ENCODE measurements around the gene TSPOAP1. TPM values are rescaled to one million over a fixed set of nuclear protein-coding genes. Genes with fewer than 3 reads are reported as not detected.

The TSPOAP1 gene
- total and polyA plus RNA-seq, 4 experiments from 2014 or later, result 0.80 to 19.1 (median 15.8) TPM; not detected in 1

DNA sequence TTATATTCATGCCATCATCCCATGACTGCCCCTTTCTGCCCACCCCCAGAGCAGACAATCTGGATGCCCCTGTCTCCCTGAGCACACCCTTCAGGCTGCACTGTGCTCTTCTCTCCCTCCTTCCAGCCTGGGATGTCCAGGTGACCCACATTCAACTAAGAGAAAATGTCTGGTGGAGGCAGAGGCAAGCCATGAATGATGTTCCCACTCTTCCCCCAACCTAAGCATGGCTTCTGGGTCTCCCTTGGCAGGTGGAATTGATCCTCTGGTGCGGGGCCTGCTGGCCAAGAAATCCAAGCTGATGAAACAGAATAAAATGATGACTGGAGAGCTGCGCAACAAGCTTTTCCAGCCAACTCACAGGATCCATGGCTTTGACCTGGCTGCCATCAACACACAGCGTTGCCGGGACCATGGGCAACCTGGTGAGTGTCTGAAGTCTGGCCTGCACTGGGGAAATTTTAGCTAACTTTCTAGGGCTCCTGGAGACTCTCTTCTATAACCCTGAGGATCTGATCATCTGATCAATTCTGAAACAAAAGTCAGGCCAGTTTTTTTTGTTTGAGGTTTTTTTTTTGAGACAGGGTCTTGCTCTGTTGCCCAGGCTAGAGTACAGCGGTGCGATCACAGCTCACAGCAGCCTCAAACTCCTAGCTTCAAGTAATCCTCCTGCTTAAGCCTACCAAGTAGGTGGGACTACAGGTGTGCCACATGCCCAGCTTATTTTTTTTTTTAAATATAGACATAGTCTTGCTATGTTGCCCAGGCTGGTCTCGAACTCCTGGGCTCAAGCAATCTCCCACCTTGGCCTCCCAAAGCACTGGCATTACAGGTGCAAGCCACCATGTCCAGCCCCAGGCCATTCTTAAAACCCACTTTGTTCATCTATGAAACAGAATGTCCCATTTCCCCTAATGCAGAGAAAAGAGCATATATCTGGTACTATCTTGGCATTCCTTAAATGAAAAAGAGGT, 62.4 kb downstream of the TSPOAP1 start:
- intact Hi-C loops (cut with micrococcal nuclease), result no loop called here
- Mint-ChIP-seq H3K27ac (no peak overlapping the region), H3K36me3 (no peaks in the 10 kb centered on the region), H3K4me3 (no peak overlapping the region), H3K4me1 (no peaks in the 10 kb centered on the region), H3K9me3 (no peaks in the 10 kb centered on the region), H3K27me3 (peaks cover 21 to 38% of the 10 kb centered on the region in 2 donors)
- H3K9me3 ChIP-seq (ENCODE audit: control insufficient read depth in 1 of 2, low read length in 2 of 2), result no peaks in the 10 kb centered on the region
- peaks cover 16% of the 10 kb centered on the region for H3K27me3 ChIP-seq (ENCODE audit: insufficient read depth, low read length)
- H3K27ac ChIP-seq (ENCODE audit: low read depth, low read length), result no peak overlapping the region
- H3K4me3 ChIP-seq (ENCODE audit: low read length in 2 of 2), result no peak overlapping the region
- no peaks in the 10 kb centered on the region for H3K36me3 ChIP-seq (ENCODE audit: insufficient read depth, low read length)
- no peaks in the 10 kb centered on the region for H3K4me1 ChIP-seq (ENCODE audit: insufficient read depth, low read length)
- ChIA-PET POLR2A (ENCODE audit: partially characterized antibody) (no interaction called here), CTCF (ENCODE audit: partially characterized antibody) (interaction anchor here (0.8 kb wide), 1 partner anchor 17 kb away, joined by 3 read pairs; no protein-coding TSS in a partner anchor)
- DNase-seq, result no peak

DNA sequence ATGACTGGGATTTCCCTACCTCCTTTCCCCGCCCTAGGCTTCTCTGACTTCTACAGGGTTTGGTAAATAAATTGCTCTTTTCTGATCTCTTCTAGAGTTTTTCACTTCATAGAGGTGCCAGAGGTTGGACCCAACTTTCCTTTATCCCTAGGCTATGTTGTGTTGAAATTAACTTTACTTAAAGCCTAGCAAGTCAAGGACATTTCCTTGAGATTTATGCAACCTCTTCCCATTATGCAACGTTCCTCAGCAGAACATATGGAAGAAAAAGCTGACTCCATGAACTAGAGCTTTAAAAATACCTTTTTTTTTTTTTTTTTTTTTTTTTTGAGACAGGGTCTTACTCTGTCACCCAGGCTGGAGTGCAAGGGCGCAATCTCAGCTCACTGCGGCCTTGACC, 63.3 kb downstream of the TSPOAP1 start:
- DNase-seq, result no peak
- Histone ChIP-seq H3K36me3 (ENCODE audit: insufficient read depth, low read length) (no peaks in the 10 kb centered on the region), H3K4me3 (ENCODE audit: low read length in 2 of 2) (no peak overlapping the region), H3K4me1 (ENCODE audit: insufficient read depth, low read length) (no peaks in the 10 kb centered on the region), H3K27me3 (ENCODE audit: insufficient read depth, low read length) (peaks cover 16% of the 10 kb centered on the region), H3K9me3 (ENCODE audit: control insufficient read depth in 1 of 2, low read length in 2 of 2) (no peaks in the 10 kb centered on the region), H3K27ac (ENCODE audit: low read depth, low read length) (no peak overlapping the region)
- Mint-ChIP-seq H3K27ac (no peak overlapping the region), H3K27me3 (peaks cover 25 to 38% of the 10 kb centered on the region in 2 donors), H3K4me3 (no peak overlapping the region), H3K36me3 (no peaks in the 10 kb centered on the region), H3K9me3 (no peaks in the 10 kb centered on the region), H3K4me1 (no peaks in the 10 kb centered on the region)
- POLR2A ChIA-PET (ENCODE audit: partially characterized antibody), result no interaction called here
- CTCF ChIA-PET (ENCODE audit: partially characterized antibody), result no interaction called here
- intact Hi-C loops (cut with micrococcal nuclease), result no loop called here

DNA sequence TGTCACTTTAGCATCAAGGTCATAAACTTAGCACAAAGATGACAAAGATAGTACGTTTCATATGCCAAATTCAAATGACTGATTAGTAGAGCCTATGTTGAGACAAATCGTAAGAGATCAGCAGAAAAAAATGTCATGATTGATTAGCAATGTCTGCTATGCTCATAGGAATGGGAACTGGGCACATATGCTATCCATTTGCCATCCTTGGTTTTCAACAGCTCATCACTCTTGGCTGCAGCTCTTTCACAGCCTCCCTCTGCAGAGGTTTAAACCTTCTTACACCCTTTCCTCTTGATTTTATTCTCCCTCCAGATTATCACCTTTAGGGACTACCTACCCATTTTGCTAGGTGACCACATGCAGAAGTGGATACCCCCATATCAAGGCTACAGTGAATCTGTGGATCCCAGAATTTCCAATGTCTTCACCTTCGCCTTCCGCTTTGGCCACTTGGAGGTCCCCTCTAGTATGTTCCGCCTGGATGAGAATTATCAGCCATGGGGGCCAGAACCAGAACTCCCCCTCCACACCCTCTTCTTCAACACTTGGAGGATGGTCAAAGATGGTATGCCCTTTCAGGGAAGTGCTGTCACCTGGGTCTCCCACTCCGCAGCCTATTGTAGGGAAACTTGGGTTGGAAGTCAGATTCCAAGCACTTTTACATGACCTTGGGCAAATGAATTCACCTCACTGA, 64.0 kb downstream of the TSPOAP1 start:
- DNase-seq, result no peak

DNA sequence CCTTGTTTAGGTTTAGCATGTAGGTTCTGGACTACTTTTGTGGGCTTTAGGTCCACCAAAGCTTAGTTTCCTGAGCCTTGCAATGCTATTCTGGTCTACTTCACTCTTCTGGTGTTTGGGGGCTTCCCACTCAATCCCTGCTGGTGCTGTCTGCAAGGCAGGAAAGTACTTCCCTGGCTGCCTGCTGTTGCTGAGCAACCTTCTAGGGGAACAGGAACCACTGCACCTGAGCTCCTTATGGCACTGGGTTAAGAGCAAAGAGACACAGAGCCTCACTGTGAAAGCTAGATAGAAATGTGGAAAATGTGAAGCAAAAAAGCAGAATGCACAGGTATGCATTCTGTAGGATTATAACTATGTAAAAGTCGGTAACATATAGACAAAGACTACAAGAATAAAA, 64.8 kb downstream of the TSPOAP1 start:
- H3K4me1 Mint-ChIP-seq, result no peaks in the 10 kb centered on the region
- H3K27ac Mint-ChIP-seq, result no peak overlapping the region
- peaks cover 25 to 40% of the 10 kb centered on the region in 2 donors for H3K27me3 Mint-ChIP-seq
- no peak for DNase-seq
- no peaks in the 10 kb centered on the region for H3K9me3 ChIP-seq (ENCODE audit: control insufficient read depth in 1 of 2, low read length in 2 of 2)
- H3K4me3 Mint-ChIP-seq, result no peak overlapping the region
- POLR2A ChIA-PET (ENCODE audit: partially characterized antibody), result no interaction called here
- H3K4me1 ChIP-seq (ENCODE audit: insufficient read depth, low read length), result no peaks in the 10 kb centered on the region
- H3K36me3 ChIP-seq (ENCODE audit: insufficient read depth, low read length), result no peaks in the 10 kb centered on the region
- no peaks in the 10 kb centered on the region for H3K9me3 Mint-ChIP-seq
- intact Hi-C loops (cut with micrococcal nuclease), result no loop called here
- peaks cover 16% of the 10 kb centered on the region for H3K27me3 ChIP-seq (ENCODE audit: insufficient read depth, low read length)
- no peak overlapping the region for H3K27ac ChIP-seq (ENCODE audit: low read depth, low read length)
- CTCF ChIA-PET (ENCODE audit: partially characterized antibody), result interaction anchor here (1.2 kb wide), 1 partner anchor 14 kb away, joined by 3 read pairs; no protein-coding TSS in a partner anchor
- no peaks in the 10 kb centered on the region for H3K36me3 Mint-ChIP-seq
- H3K4me3 ChIP-seq (ENCODE audit: low read length in 2 of 2), result no peak overlapping the region

More for the DNA sequence above, 64.0 kb downstream of the TSPOAP1 start:
- Histone ChIP-seq H3K27me3 (ENCODE audit: insufficient read depth, low read length) (peaks cover 16% of the 10 kb centered on the region), H3K36me3 (ENCODE audit: insufficient read depth, low read length) (no peaks in the 10 kb centered on the region), H3K27ac (ENCODE audit: low read depth, low read length) (no peak overlapping the region), H3K9me3 (ENCODE audit: control insufficient read depth in 1 of 2, low read length in 2 of 2) (no peaks in the 10 kb centered on the region), H3K4me1 (ENCODE audit: insufficient read depth, low read length) (no peaks in the 10 kb centered on the region), H3K4me3 (ENCODE audit: low read length in 2 of 2) (no peak overlapping the region)
- intact Hi-C loops (cut with micrococcal nuclease), result no loop called here
- Mint-ChIP-seq H3K27me3 (peaks cover 25 to 40% of the 10 kb centered on the region in 2 donors), H3K9me3 (no peaks in the 10 kb centered on the region), H3K4me1 (no peaks in the 10 kb centered on the region), H3K4me3 (no peak overlapping the region), H3K36me3 (no peaks in the 10 kb centered on the region), H3K27ac (no peak overlapping the region)
- CTCF ChIA-PET (ENCODE audit: partially characterized antibody), result interaction anchor here (1.2 kb wide), 1 partner anchor 15 kb away, joined by 3 read pairs; no protein-coding TSS in a partner anchor
- POLR2A ChIA-PET (ENCODE audit: partially characterized antibody), result no interaction called here

DNA sequence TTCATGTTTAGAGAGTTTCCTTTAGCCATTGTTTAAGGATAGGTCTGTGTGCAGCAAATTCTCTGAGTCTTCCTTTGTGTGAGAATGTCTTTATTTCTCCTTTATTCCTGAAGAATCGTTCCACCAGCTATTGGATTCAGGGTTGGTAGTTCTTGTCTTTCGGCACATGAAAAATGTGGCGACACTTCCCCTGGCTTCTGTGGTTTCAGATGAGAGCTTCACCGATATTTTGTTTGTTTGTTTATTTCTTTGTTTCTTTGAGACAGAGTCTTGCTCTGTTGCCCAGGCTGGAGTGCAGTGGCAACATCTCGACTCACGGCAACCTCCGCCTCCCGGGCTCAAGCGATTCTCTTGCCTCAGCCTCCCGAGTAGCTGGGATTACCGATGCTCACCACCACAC, 66.4 kb downstream of the TSPOAP1 start:
- no peaks in the 10 kb centered on the region for H3K36me3 Mint-ChIP-seq
- intact Hi-C loops (cut with micrococcal nuclease), result no loop called here
- no peak overlapping the region for H3K27ac Mint-ChIP-seq
- Histone ChIP-seq H3K9me3 (ENCODE audit: control insufficient read depth in 1 of 2, low read length in 2 of 2) (no peaks in the 10 kb centered on the region), H3K27me3 (ENCODE audit: insufficient read depth, low read length) (peaks cover 16% of the 10 kb centered on the region), H3K4me3 (ENCODE audit: low read length in 2 of 2) (no peak overlapping the region), H3K4me1 (ENCODE audit: insufficient read depth, low read length) (no peaks in the 10 kb centered on the region), H3K36me3 (ENCODE audit: insufficient read depth, low read length) (no peaks in the 10 kb centered on the region), H3K27ac (ENCODE audit: low read depth, low read length) (no peak overlapping the region)
- peaks cover 27 to 39% of the 10 kb centered on the region in 2 donors for H3K27me3 Mint-ChIP-seq
- H3K4me1 Mint-ChIP-seq, result no peaks in the 10 kb centered on the region
- H3K4me3 Mint-ChIP-seq, result no peak overlapping the region
- POLR2A ChIA-PET (ENCODE audit: partially characterized antibody), result no interaction called here
- no peaks in the 10 kb centered on the region for H3K9me3 Mint-ChIP-seq
- no peak for DNase-seq
- CTCF ChIA-PET (ENCODE audit: partially characterized antibody), result interaction anchor here (0.7 kb wide), 1 partner anchor 12 kb away, joined by 3 read pairs; no protein-coding TSS in a partner anchor

DNA sequence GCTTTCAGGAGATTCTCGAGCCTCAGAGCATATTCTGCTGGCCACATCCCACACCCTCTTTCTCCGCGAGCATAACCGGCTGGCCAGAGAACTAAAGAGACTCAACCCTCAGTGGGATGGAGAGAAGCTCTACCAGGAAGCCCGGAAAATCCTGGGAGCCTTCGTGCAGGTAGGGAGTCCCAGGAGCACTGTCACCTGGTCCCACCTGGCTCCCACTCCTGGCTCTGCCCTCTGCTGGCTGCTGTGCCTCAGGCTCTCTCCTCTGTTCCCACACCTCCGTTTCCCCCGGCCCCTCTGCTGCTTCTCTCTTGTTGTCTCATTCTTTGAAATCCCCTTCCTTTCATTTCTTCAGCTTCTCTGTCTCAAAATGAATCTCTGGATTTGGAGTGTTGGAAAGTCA, 73.8 kb downstream of the TSPOAP1 start:
- no peaks in the 10 kb centered on the region for H3K27me3 ChIP-seq (ENCODE audit: insufficient read depth, low read length)
- POLR2A ChIA-PET (ENCODE audit: partially characterized antibody), result no interaction called here
- DNase-seq, result no peak
- H3K4me3 Mint-ChIP-seq, result no peak overlapping the region
- no peaks in the 10 kb centered on the region for H3K36me3 ChIP-seq (ENCODE audit: insufficient read depth, low read length)
- CTCF ChIA-PET (ENCODE audit: partially characterized antibody), result interaction anchor here (1.3 kb wide), 1 partner anchor 162 kb away, joined by 3 read pairs; the partner anchor contains the start of gene RNF43
- H3K4me1 ChIP-seq (ENCODE audit: insufficient read depth, low read length), result peaks cover 3% of the 10 kb centered on the region
- H3K9me3 ChIP-seq (ENCODE audit: control insufficient read depth in 1 of 2, low read length in 2 of 2), result no peaks in the 10 kb centered on the region
- no peaks in the 10 kb centered on the region for H3K9me3 Mint-ChIP-seq
- no peak overlapping the region for H3K27ac Mint-ChIP-seq
- H3K36me3 Mint-ChIP-seq, result no peaks in the 10 kb centered on the region
- no peak overlapping the region for H3K4me3 ChIP-seq (ENCODE audit: low read length in 2 of 2)
- H3K4me1 Mint-ChIP-seq, result peaks cover 1 to 6% (median 3%) of the 10 kb centered on the region in 4 donors
- intact Hi-C loops (cut with micrococcal nuclease), result no loop called here
- H3K27me3 Mint-ChIP-seq, result peaks cover 4 to 11% of the 10 kb centered on the region in 2 donors
- H3K27ac ChIP-seq (ENCODE audit: low read depth, low read length), result no peak overlapping the region

DNA sequence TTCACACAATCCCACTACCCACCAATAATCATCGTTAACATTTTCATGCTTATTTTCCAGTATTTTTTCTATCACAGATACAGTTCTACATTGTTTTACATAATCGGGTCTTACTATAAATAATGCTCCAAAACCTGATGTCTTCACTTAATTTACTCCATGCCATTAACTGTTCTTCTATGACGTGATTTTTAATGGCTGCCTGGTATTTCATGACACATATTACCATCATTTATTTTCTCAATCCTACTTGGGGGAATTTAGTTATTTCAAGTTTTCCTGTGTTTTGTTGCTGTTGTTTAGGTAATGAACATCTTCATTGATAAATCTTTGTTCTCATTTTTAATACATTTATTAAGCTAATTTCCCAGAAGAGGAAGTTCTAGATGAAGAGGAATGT, 75.5 kb downstream of the TSPOAP1 start:
- peaks cover 11% of the 10 kb centered on the region for H3K4me1 ChIP-seq (ENCODE audit: insufficient read depth, low read length)
- ChIA-PET CTCF (ENCODE audit: partially characterized antibody) (interaction anchor here (1.2 to 1.9 kb wide), 2 partner anchors 53 to 235 kb away, joined by 3 to 5 read pairs; partner anchors contain the start of gene HSF5), POLR2A (ENCODE audit: partially characterized antibody) (no interaction called here)
- no peak overlapping the region for H3K4me3 ChIP-seq (ENCODE audit: low read length in 2 of 2)
- H3K4me3 Mint-ChIP-seq, result no peak overlapping the region
- intact Hi-C loops (cut with micrococcal nuclease), result no loop called here
- no peak overlapping the region for H3K27ac ChIP-seq (ENCODE audit: low read depth, low read length)
- peaks cover 4 to 5% of the 10 kb centered on the region in 2 donors for H3K27me3 Mint-ChIP-seq
- no peaks in the 10 kb centered on the region for H3K9me3 Mint-ChIP-seq
- H3K4me1 Mint-ChIP-seq, result peaks cover 1 to 9% (median 4%) of the 10 kb centered on the region in 4 donors
- no peaks in the 10 kb centered on the region for H3K27me3 ChIP-seq (ENCODE audit: insufficient read depth, low read length)
- H3K36me3 ChIP-seq (ENCODE audit: insufficient read depth, low read length), result no peaks in the 10 kb centered on the region
- no peaks in the 10 kb centered on the region for H3K36me3 Mint-ChIP-seq
- no peaks in the 10 kb centered on the region for H3K9me3 ChIP-seq (ENCODE audit: control insufficient read depth in 1 of 2, low read length in 2 of 2)
- H3K27ac Mint-ChIP-seq, result no peak overlapping the region
- DNase-seq, result no peak
